T-cell (primary cell): Measurements from ENCODE around the gene KIF5A. TPM values are rescaled to one million over a fixed set of nuclear protein-coding genes. Genes with fewer than 3 reads are reported as not detected.
A peak's percentile ranks its signal among the peaks of the same experiment; 100 is the strongest.

Experiments
- ATAC-seq, 4 experiments: fragments of 200-7000 bp in 3 of 4; fragments of 150-1000 bp in 1 of 4; cut with Tn5 transposase; replicated peaks in 1 of 4; 1 replicate in 3 of 4; 2 replicates in 1 of 4; pipeline ENCODE4 v1.10.0; 2021; ENCODE audit warnings: moderate library complexity in 3 of 4, mild to moderate bottlenecking in 2 of 4, moderate number of reproducible peaks in 1 of 4
- CTCF ChIA-PET, 2 donors: fragments of 300-600 bp; sonication (Branson Sonifier 250); formaldehyde crosslinking; loops; one replicate each; lab custom pipeline; 2022; ENCODE audit warnings: antibody characterized with exemption in 2 of 2; lab: Charles Lee
- POLR2A ChIA-PET, 2 donors: fragments of 300-600 bp; sonication (Branson Sonifier 250); formaldehyde crosslinking; loops; one replicate each; lab custom pipeline; 2022; ENCODE audit warnings: antibody characterized with exemption in 2 of 2; lab: Charles Lee
- DNase-seq, 35 experiments: peaks; one replicate each; pipeline versions ENCODE4 v3.0.0 to v3.0.0-alpha.2; 2013 to 2023
- H3K27ac ChIP-seq: one replicate; pipeline ENCODE4 v1.5.1; 2013; ENCODE audit warnings: low read length
- H3K27me3 ChIP-seq, 2 experiments: replicated peaks in 1 of 2; 1 replicate in 1 of 2; 2 replicates in 1 of 2; pipeline versions ENCODE4 v1.6.1 to v1.7.0; 2013; ENCODE audit warnings: low read length in 1 of 2, mixed read lengths in 1 of 2; ENCODE audit not compliant: control insufficient read depth in 2 of 2, insufficient read depth in 2 of 2; ENCODE audit errors: extremely low read depth in 1 of 2
- H3K36me3 ChIP-seq, 2 donors: 1 replicate in 1 of 2; 2 replicates in 1 of 2; pipeline versions ENCODE4 v1.6.1 to v1.7.0; 2013; ENCODE audit warnings: low read length in 1 of 2; ENCODE audit not compliant: control insufficient read depth in 2 of 2, insufficient read depth in 1 of 2; ENCODE audit errors: extremely low read depth in 1 of 2
- H3K4me1 ChIP-seq, 2 experiments: 1 replicate in 1 of 2; 2 replicates in 1 of 2; pipeline versions ENCODE4 v1.6.1 to v1.7.0; 2013; ENCODE audit warnings: low read length in 2 of 2, mixed read lengths in 1 of 2; ENCODE audit not compliant: insufficient read depth in 2 of 2, control insufficient read depth in 1 of 2; ENCODE audit errors: extremely low read depth in 1 of 2
- H3K4me3 ChIP-seq, 2 donors: 1 replicate in 1 of 2; 2 replicates in 1 of 2; pipeline versions ENCODE4 v1.5.1 to v1.7.0; 2013; ENCODE audit warnings: mild to moderate bottlenecking in 2 of 2, low read length in 1 of 2, moderate library complexity in 1 of 2; ENCODE audit not compliant: control insufficient read depth in 1 of 2; ENCODE audit errors: extremely low read depth in 1 of 2
- H3K9me3 ChIP-seq: 2 replicates; pipeline ENCODE4 v1.7.0; 2013
- H3K27ac Mint-ChIP-seq, 2 donors: one replicate each; pipeline ENCODE4 v1.8.0; 2020 to 2021; ENCODE audit warnings: mild to moderate bottlenecking in 2 of 2, mixed read lengths in 2 of 2
- H3K27me3 Mint-ChIP-seq, 2 donors: one replicate each; pipeline ENCODE4 v1.8.0; 2021 to 2022; ENCODE audit warnings: mixed read lengths in 2 of 2
- H3K36me3 Mint-ChIP-seq: one replicate; pipeline ENCODE4 v1.8.0; 2021; ENCODE audit warnings: mixed read lengths
- H3K4me1 Mint-ChIP-seq, 3 donors: one replicate each; pipeline ENCODE4 v1.8.0; 2020 to 2022; ENCODE audit warnings: mixed read lengths in 3 of 3, mild to moderate bottlenecking in 1 of 3
- H3K4me3 Mint-ChIP-seq, 3 donors: one replicate each; pipeline ENCODE4 v1.8.0; 2020 to 2022; ENCODE audit warnings: mild to moderate bottlenecking in 3 of 3, mixed read lengths in 3 of 3, moderate library complexity in 3 of 3
- H3K9me3 Mint-ChIP-seq, 3 donors: one replicate each; pipeline ENCODE4 v1.8.0; 2020 to 2022; ENCODE audit warnings: mixed read lengths in 3 of 3
- WGBS: methylation state at CpG from one replicate; pipeline ENCODE4 v1.1.5; 2013; ENCODE audit warnings: missing lambda C conversion rate; ENCODE audit not compliant: insufficient coverage; 5-methylcytosine and 5-hydroxymethylcytosine counted together
- total RNA-seq, 35 experiments: library from RNA in 6 of 35; stranded (reverse) in 6 of 35; fragments of 120-200 nt in 1 of 35; gene quantifications; one replicate each; pipeline versions ENCODE4 v1.2.1 to v1.2.4 and lab custom pipeline; 2013 to 2026

KIF5A gene
- total RNA-seq, 5 donors from 2014 or later (not counting 1 experiment from before 2014, with no cell fraction given), result 0.83 to 1.8 (median 0.92) TPM

GRCh38 chr12:57518176-57518919, 31.5 kb upstream of the KIF5A start:
- no peaks in the 10 kb centered on the region for H3K27me3 ChIP-seq
- H3K9me3 ChIP-seq, result no peaks in the 10 kb centered on the region
- Mint-ChIP-seq H3K27me3 (no peaks in the 10 kb centered on the region), H3K4me3 (peak overlapping the region; percentile 94 to 98 (median 94)), H3K4me1 (peaks cover 40 to 48% (median 43%) of the 10 kb centered on the region in 3 donors), H3K9me3 (no peaks in the 10 kb centered on the region), H3K36me3 (peaks cover 44% of the 10 kb centered on the region), H3K27ac (peak overlapping the region; percentile 99 to 100)
- H3K27ac ChIP-seq, result peak overlapping the region; percentile 94
- POLR2A ChIA-PET, result interaction anchor here (0.7 to 2.1 kb wide), 5 partner anchors 29 to 46 kb away, joined by 3 to 7 read pairs (median 6); partner anchors contain the start of gene ARHGAP9 (in 2 of the 2)
- peaks cover 0 to 41% of the 10 kb centered on the region in 2 donors for H3K36me3 ChIP-seq
- no peak for DNase-seq
- no peak for ATAC-seq
- 93% methylated on average over 6 of the region's 8 CpGs for WGBS
- peaks cover 17 to 42% of the 10 kb centered on the region in 2 experiments for H3K4me1 ChIP-seq
- CTCF ChIA-PET, result interaction anchor here (0.8 to 1.2 kb wide), 2 partner anchors 65 to 1566 kb away, joined by 3 read pairs; no protein-coding TSS in a partner anchor
- no peak overlapping the region for H3K4me3 ChIP-seq

- peaks cover 25 to 50% of the 10 kb centered on the region in 2 experiments for H3K4me1 ChIP-seq
- H3K4me3 ChIP-seq, result peak overlapping the region; percentile 95 to 98
- ChIA-PET CTCF (interaction anchor here in 1 of 2 donors (0.6 kb wide), 1 partner anchor 42 kb away, joined by 3 read pairs; no protein-coding TSS in a partner anchor), POLR2A (interaction anchor here (0.5 to 2.1 kb wide), 2 partner anchors 42 to 262 kb away, joined by 3 to 6 read pairs; no protein-coding TSS in a partner anchor)
- Mint-ChIP-seq H3K27me3 (no peaks in the 10 kb centered on the region), H3K4me3 (peak overlapping the region; percentile 94 to 98 (median 94)), H3K4me1 (peaks cover 48 to 56% (median 51%) of the 10 kb centered on the region in 3 donors), H3K9me3 (no peaks in the 10 kb centered on the region), H3K36me3 (peaks cover 41% of the 10 kb centered on the region), H3K27ac (peak overlapping the region; percentile 99 to 100)
- no peaks in the 10 kb centered on the region for H3K27me3 ChIP-seq
- DNase-seq (peak in 2 of 35 experiments; percentile 23 to 33), ATAC-seq (no peak)
- H3K9me3 ChIP-seq, result no peaks in the 10 kb centered on the region
- WGBS, result 29% methylated on average over 3 of the region's 7 CpGs
- peaks cover 0 to 41% of the 10 kb centered on the region in 2 donors for H3K36me3 ChIP-seq
- H3K27ac ChIP-seq, result peak overlapping the region; percentile 94
Observed at GRCh38 chr12:57518920-57519795, 30.7 kb upstream of the KIF5A start.

- peaks cover 53 to 61% (median 56%) of the 10 kb centered on the region in 3 donors for H3K4me1 Mint-ChIP-seq
- peak overlapping the region; percentile 95 to 98 for H3K4me3 ChIP-seq
- H3K27ac Mint-ChIP-seq, result peak overlapping the region; percentile 99 to 100
- peaks cover 25 to 56% of the 10 kb centered on the region in 2 experiments for H3K4me1 ChIP-seq
- H3K27ac ChIP-seq, result peak overlapping the region; percentile 94
- DNase-seq, result peak in 11 of 35 experiments; percentile 9 to 28 (median 19)
- H3K9me3 Mint-ChIP-seq, result no peaks in the 10 kb centered on the region
- H3K36me3 ChIP-seq, result peaks cover 0 to 41% of the 10 kb centered on the region in 2 donors
- no peaks in the 10 kb centered on the region for H3K9me3 ChIP-seq
- peaks cover 35% of the 10 kb centered on the region for H3K36me3 Mint-ChIP-seq
- H3K27me3 ChIP-seq, result no peaks in the 10 kb centered on the region
- H3K4me3 Mint-ChIP-seq, result peak overlapping the region; percentile 94 to 98 (median 94)
- CTCF ChIA-PET, result interaction anchor here in 1 of 2 donors (0.6 to 1.6 kb wide), 2 partner anchors 43 kb away, joined by 3 to 4 read pairs; no protein-coding TSS in a partner anchor
- no peak for ATAC-seq
- H3K27me3 Mint-ChIP-seq, result no peaks in the 10 kb centered on the region
- POLR2A ChIA-PET, result interaction anchor here in 1 of 2 donors (0.5 to 2.1 kb wide), 5 partner anchors 7 to 43 kb away, joined by 3 to 10 read pairs (median 4); partner anchors contain the start of gene ARHGAP9
- 3% methylated on average over 5 of the region's 8 CpGs for WGBS
Observed at GRCh38 chr12:57519796-57520052, 30.1 kb upstream of the KIF5A start.

- Histone ChIP-seq H3K27me3 (no peaks in the 10 kb centered on the region), H3K9me3 (no peaks in the 10 kb centered on the region), H3K27ac (peak within 1 kb of the TSS; percentile 100), H3K36me3 (peaks cover 0 to 41% of the 10 kb centered on the region in 2 donors), H3K4me1 (peaks cover 25 to 59% of the 10 kb centered on the region in 2 experiments), H3K4me3 (peak within 1 kb of the TSS; percentile 95 to 98)
- Mint-ChIP-seq H3K27ac (peak within 1 kb of the TSS; percentile 99 to 100), H3K36me3 (peaks cover 33% of the 10 kb centered on the region), H3K27me3 (no peaks in the 10 kb centered on the region), H3K9me3 (no peaks in the 10 kb centered on the region), H3K4me3 (peak within 1 kb of the TSS; percentile 94 to 98 (median 94)), H3K4me1 (peaks cover 57 to 64% (median 60%) of the 10 kb centered on the region in 3 donors)
- ChIA-PET POLR2A (interaction anchor here in 1 of 2 donors (0.5 to 2.1 kb wide), 5 partner anchors 8 to 43 kb away, joined by 3 to 10 read pairs (median 4); partner anchors contain the start of gene ARHGAP9), CTCF (interaction anchor here in 1 of 2 donors (1.2 to 1.6 kb wide), 2 partner anchors 40 to 43 kb away, joined by 3 to 4 read pairs; partner anchors contain the start of gene ARHGAP9)
- DNase-seq, result peak; percentile 98 to 100 (median 99)
- WGBS, result under 1% methylated on average over 19 of the region's 52 CpGs
- ATAC-seq, result peak; percentile 77 to 82 (median 78)
Observed at GRCh38 chr12:57520053-57520818, 29.6 kb upstream of the KIF5A start, which contains the start of gene DDIT3. DDIT3 (minus strand) TSS chr12:57520514; CDS start chr12:57517406, 3,108 bp downstream.

GRCh38 chr12:57521525-57522010, 28.3 kb upstream of the KIF5A start:
- H3K36me3 Mint-ChIP-seq, result peaks cover 22% of the 10 kb centered on the region
- peaks cover 57 to 64% (median 60%) of the 10 kb centered on the region in 3 donors for H3K4me1 Mint-ChIP-seq
- Histone ChIP-seq H3K4me1 (peaks cover 25 to 70% of the 10 kb centered on the region in 2 experiments), H3K36me3 (peaks cover 0 to 39% of the 10 kb centered on the region in 2 donors), H3K4me3 (peak overlapping the region; percentile 62 to 84), H3K27ac (peak overlapping the region; percentile 100), H3K27me3 (no peaks in the 10 kb centered on the region), H3K9me3 (no peaks in the 10 kb centered on the region)
- H3K4me3 Mint-ChIP-seq, result peak overlapping the region; percentile 91 to 98 (median 94)
- no peaks in the 10 kb centered on the region for H3K27me3 Mint-ChIP-seq
- ChIA-PET POLR2A (interaction anchor here in 1 of 2 donors (1.6 kb wide), 1 partner anchor 42 kb away, joined by 10 read pairs; the partner anchor contains the start of gene ARHGAP9), CTCF (interaction anchor here (0.7 to 1.6 kb wide), 2 partner anchors 45 to 66 kb away, joined by 4 read pairs; no protein-coding TSS in a partner anchor)
- DNase-seq (peak in 12 of 35 experiments; percentile 5 to 35 (median 16)), ATAC-seq (no peak)
- peak overlapping the region; percentile 99 to 100 for H3K27ac Mint-ChIP-seq
- no peaks in the 10 kb centered on the region for H3K9me3 Mint-ChIP-seq
- 78% methylated on average over 8 of the region's 17 CpGs for WGBS
